SW480 (cell line): ENCODE results near the gene ACVRL1.

ENCODE experiments used
- DNase-seq: peaks from one replicate; pipeline ENCODE4 v3.0.0-alpha.2; 2016; ENCODE audit warnings: low spot score

ACVRL1 gene

DNA sequence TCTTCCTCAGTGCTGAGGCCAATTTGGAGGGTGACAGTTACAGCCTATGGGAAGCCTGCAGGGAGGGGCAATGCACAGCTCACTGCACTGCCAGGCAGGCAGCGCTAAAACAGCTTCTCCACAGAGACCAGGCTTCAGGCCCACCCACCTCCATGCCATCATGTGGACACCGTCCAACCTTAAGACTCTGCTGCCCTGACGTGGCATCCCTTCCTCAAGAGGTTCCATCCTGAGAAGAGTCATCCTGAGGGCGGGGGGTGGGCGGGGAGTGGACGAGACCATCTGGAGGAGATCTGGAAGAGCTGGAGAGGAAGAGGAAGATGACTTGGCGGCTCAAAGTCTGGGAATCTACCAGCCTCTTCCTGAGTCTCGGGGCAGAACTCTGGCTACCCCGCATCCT lies 8.4 kb upstream of the ACVRL1 start:
- DNase-seq, result no peak

GRCh38 chr12:51900323-51900889 lies 6.9 kb upstream of the ACVRL1 start:
- DNase-seq, result no peak

DNA sequence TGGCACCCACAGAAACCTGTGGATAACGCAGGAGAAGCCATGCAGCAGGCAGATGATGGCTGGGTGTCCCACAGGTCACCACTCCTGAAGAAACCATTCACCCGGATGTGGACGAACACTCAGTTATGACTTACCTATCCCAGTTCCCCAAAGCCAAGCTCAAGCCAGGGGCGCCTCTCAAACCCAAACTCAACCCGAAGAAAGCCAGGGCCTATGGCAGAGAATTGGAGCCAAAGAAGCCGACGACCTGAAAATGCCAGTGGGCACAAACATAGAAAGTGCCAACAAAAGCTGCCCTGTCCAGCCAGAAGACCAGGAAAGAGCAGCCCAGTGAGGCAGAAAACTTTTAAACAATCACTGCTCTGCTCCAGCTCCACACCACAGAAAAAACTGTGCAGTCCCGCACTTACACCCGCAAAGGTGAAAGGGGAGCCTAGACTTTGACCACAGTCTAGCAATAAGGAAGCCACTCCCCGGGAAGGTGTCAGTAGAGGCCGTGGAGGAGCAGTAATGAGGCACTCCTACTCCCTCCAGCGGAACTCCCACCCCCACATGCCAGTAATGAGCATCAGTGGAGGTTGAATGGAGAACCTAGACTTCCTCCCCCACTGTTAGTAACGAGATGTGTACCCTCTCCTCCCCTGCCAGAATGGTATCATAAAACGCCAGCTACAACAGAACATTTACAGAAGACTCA lies 6.0 kb upstream of the ACVRL1 start:
- no peak for DNase-seq

DNA sequence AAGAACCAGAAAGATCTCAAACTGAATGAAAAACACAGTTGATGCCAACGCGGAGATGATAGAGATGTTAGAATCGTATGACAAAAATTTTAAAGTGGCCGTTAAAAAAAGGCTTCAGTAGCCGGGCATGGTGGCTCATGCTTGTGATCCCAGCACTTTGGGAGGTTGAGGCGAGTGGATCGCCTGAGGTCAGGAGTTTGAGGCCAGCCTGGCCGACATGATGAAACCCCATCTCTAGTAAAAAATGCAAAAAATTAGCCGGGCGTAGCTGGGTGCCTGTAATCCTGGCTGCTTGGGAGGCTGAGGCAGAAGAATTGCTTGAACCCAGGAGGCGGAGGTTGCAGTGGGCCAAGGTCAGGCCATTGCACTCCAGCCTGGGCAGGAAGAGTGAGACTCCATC lies 5.4 kb upstream of the ACVRL1 start:
- no peak for DNase-seq

GRCh38 chr12:51904951-51905470 lies 2.3 kb upstream of the ACVRL1 start:
- no peak for DNase-seq

DNA sequence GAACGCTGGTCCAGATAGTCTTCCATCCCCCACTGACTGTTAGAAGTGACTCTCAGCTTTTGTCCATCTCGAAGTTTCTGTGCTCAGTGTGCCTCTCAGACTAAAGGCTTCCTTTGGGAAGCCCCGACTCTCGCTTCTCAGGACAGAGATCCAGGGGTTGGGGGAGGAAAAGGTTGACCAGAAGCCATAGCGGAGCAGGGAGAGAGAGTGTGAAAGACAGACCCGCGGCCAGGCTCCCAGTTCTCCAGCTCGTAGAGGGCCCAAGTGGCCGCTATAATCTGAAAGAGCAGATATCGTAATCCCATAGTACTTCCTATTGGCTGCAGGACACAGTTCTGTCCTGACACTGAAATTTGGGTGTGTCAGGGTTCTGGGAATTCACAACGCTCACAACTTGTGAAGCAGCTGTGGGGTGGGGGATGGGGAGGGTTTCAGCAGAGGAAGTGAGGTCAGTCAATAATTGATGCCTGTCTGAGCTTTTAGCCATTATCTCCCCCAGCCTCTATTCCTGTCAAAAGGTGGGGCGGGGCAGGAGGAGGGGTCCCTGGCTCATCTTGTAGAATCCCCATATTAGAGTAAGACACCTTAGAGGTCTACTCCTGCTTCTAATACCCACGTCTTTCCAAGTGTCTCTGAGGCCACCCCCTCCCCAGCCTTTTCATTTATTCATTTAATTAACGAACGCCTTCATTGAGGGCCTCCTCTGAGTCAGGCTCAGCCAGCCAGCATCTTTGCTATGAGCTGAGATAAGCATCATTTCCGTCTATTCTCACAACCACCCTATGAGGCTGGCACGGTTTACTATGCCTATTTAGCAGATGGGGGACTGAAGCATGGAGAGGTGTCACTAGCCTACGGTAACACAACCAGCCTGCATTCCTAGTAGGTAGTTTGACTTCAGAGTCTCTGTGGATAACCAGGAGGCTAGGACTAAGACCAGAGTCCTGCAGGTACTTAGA lies 1.6 kb upstream of the ACVRL1 start:
- DNase-seq, result no peak

DNA sequence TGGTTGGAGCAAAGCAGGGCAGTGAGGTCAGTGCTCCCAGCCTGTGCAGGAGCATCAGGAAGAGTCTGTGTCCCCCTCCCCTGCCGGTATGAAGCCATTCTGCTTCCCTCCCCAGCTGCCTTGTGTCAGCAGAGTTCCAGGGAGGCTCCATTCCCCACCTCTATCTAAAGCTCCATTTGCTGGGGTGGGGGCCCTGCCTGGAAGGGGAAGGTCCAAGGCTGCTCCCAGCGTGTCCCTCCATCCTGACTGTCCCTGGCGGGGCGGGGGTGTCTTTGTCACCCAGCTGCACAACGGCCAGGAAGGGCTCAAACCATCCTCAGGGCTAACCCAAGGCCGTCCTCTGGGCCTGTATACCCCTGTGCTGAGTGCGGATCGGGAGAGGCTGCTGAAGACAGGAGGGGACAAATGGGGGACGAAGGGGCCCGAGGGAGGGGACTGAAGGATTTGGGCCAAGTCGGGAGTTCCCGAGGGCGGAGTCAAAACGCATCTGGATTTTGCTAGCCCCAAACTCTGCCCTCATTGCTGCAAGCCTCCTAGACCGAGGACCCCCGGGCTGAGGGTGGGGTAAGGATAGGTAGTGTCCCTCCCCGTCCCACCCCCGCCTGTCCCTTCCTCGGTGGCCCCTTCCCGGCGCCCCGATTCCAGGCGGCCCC lies 748 bp upstream of the ACVRL1 start:
- DNase-seq, result no peak

DNA sequence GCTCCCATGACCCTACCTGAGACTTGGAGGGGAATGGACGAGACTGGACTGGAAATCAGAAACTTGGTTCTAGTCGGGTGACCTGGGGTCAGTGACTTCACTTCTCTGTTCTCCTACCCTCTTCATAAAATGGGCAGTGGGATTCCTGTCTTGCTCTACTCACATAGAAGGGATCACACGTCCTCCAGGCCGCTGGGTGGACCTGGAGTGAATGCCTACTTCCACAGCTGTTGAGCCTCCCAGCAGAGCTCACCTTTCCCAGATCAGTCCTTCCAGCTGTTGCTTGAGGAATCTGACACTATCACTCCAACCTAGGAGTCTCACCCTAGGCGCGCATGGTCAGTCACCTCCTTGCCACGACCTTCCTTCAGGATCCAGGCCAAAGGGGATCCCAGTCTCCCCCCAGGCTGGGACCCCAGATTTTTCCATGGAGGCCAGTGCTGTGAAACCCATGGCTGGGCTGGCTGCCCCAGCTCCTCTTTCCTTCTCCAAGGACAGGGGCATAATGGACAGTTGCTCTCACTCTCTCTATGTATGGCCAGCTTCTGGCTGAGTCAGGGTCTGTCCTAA lies 637 bp downstream of the ACVRL1 start:
- DNase-seq, result no peak

DNA sequence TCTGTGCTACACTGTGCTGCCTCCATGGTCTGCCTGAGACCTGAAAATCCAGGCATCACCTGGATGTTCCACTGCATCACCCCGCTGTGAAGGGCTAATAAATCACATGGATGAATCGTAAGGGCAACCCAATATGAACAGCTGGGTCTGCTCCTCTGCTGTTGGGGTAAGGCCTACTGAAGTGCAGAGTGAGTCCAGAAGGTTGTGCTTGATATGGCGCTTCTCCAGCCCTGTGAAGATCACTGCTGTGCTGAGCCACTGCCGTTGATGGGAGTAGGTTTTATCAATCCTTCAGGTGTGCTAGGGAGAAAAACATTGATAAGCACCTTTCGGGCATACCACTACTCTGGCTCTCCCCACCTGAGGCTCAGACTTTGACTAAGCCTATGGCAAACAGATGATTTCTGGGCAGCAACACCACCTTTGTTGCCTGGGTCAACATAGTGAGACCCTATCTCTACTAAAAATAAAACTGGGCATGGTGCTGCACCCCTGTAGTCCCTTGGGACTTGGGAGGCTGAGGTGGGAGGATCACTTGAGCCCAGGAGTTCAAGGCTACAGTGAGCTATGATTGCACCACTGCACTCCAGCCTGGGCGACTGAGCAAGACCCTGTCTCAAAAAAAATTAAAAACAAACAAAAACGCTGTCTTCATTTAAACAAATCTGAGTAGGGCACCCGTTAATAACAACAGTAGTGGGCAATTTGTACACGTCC lies 1.7 kb downstream of the ACVRL1 start:
- DNase-seq, result no peak

- DNase-seq, result no peak
These were observed 2.9 kb downstream of the ACVRL1 start for GRCh38 chr12:51910168-51910567.

- DNase-seq, result no peak
These were observed 3.4 kb downstream of the ACVRL1 start for GRCh38 chr12:51910691-51911090.

DNA sequence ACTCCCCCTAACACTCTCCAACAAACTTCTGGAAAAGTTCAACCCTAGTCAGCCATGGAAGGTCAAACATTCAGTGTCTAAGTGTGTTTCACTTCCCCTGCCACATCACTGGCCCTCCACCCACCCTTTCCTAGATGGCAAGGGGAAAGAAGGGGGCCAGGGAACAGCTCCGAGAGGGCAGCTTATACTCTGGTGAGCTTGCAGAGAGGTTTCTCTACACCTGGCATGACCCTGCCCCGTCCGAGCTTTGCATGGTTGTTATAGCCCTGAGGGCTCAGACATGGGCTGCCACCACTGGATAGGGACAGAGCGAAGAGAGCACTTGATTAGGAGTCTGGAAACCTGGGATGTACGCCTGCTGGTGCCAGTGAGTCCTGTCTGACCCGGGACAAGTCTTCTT lies 4.0 kb downstream of the ACVRL1 start:
- DNase-seq, result no peak

- no peak for DNase-seq
These were observed 4.7 kb downstream of the ACVRL1 start for GRCh38 chr12:51911788-51912711.

- DNase-seq, result no peak
These were observed 6.0 kb downstream of the ACVRL1 start for GRCh38 chr12:51913071-51914033.

DNA sequence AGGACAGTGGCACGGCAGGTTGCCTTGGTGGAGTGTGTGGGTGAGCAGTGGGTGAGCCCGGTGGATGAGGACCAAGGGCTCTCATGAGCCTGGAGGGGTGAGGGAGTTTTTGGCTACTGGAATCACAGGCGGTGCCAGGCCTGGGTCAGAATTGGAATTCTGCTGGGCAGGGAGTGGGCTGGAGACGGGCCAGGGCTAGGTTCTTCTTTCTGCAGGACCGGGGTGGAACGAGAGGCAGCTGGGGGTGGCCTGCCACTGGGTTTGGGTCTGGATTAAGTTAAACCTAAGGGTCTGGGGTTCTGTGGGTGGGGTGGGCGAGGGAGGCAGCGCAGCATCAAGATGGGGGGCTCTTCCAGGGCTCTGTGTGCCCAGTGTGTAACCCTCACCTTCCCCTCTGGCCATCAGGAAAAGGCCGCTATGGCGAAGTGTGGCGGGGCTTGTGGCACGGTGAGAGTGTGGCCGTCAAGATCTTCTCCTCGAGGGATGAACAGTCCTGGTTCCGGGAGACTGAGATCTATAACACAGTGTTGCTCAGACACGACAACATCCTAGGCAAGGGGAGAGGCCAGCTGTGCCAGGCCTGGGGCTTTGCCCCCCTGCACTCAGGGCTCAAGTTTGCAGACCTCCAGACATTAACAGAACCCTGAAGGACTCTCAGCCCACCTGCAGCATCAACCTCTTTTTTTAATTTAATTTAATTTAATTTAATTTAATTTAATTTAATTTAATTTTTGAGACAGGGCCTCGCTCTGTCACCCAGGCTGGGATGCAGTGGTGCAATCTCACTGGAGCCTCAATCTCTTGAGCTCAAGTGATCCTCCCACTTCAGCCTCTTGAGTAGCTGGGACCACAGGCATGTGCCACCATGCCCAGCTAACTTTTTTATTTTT lies 7.0 kb downstream of the ACVRL1 start:
- DNase-seq, result no peak

GRCh38 chr12:51915003-51915625 lies 7.8 kb downstream of the ACVRL1 start:
- no peak for DNase-seq

DNA sequence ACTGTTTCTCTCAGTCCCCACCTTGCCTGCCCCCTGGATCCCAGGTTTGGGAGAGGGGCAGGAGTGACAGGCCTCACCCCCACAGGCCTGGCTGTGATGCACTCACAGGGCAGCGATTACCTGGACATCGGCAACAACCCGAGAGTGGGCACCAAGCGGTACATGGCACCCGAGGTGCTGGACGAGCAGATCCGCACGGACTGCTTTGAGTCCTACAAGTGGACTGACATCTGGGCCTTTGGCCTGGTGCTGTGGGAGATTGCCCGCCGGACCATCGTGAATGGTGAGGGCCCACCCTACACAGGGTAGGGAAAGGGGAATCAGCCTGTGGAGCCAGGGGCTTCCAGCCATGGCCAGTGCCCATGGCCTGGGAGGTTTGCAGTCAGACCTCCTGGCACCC lies 8.6 kb downstream of the ACVRL1 start:
- DNase-seq, result no peak
